H9 (cell line): ENCODE results near the gene ELOVL6. TPM values are rescaled to one million over a fixed set of nuclear protein-coding genes. Genes with fewer than 3 reads are reported as not detected.
A peak's percentile ranks its signal among the peaks of the same experiment; 100 is the strongest.

Experiments used
- DNase-seq: peaks from one replicate; pipeline ENCODE4 v3.0.0-alpha.2; 2017
- H2AFZ ChIP-seq: one replicate; pipeline ENCODE4 v1.6.1; 2013; ENCODE audit warnings: mild to moderate bottlenecking, low read length, control low read depth, moderate library complexity
- H2AK5ac ChIP-seq: 2 replicates; pipeline ENCODE4 v1.6.1; 2013; ENCODE audit warnings: low read length, control low read depth, mixed read lengths; ENCODE audit not compliant: insufficient read length
- H2BK120ac ChIP-seq: one replicate; pipeline ENCODE4 v1.6.1; 2013; ENCODE audit warnings: low read depth, mild to moderate bottlenecking, low read length, control low read depth, inconsistent platforms; ENCODE audit not compliant: poor library complexity, severe bottlenecking
- H2BK12ac ChIP-seq: 2 replicates; pipeline ENCODE4 v1.6.1; 2013; ENCODE audit warnings: low read length, control low read depth, mixed read lengths, low read depth; ENCODE audit not compliant: insufficient read length
- H2BK15ac ChIP-seq: 2 replicates; pipeline ENCODE4 v1.6.1; 2013; ENCODE audit warnings: low read depth, low read length, control low read depth
- H2BK20ac ChIP-seq: one replicate; pipeline ENCODE4 v1.6.1; 2013; ENCODE audit warnings: low read depth, mild to moderate bottlenecking, low read length, control low read depth, inconsistent platforms; ENCODE audit not compliant: poor library complexity, severe bottlenecking
- H2BK5ac ChIP-seq: 2 replicates; pipeline ENCODE4 v1.6.1; 2013; ENCODE audit warnings: low read length, control low read depth, mixed read lengths; ENCODE audit not compliant: insufficient read length
- H3K14ac ChIP-seq: 2 replicates; pipeline ENCODE4 v1.6.1; 2013; ENCODE audit warnings: low read length, control low read depth; ENCODE audit not compliant: insufficient read depth
- H3K18ac ChIP-seq: 2 replicates; pipeline ENCODE4 v1.6.1; 2013; ENCODE audit warnings: low read depth, mild to moderate bottlenecking, mixed read lengths, low read length, control low read depth; ENCODE audit not compliant: insufficient read length
- H3K23ac ChIP-seq: 2 replicates; pipeline ENCODE4 v1.6.1; 2013; ENCODE audit warnings: low read length, control low read depth, mixed read lengths, low read depth; ENCODE audit not compliant: insufficient read length
- H3K23me2 ChIP-seq: 2 replicates; pipeline ENCODE4 v1.6.1; 2013; ENCODE audit warnings: low read depth, mild to moderate bottlenecking, mixed read lengths, low read length, control low read depth; ENCODE audit not compliant: insufficient read length, poor library complexity, severe bottlenecking
- H3K27ac ChIP-seq: 2 replicates; pipeline ENCODE4 v1.5.1; 2013; ENCODE audit warnings: low read length, control low read depth, mixed read lengths, low read depth; ENCODE audit not compliant: insufficient read length
- H3K27me3 ChIP-seq: 2 replicates; pipeline ENCODE4 v1.6.1; 2013; ENCODE audit warnings: low read length, control low read depth, inconsistent platforms; ENCODE audit not compliant: insufficient read depth
- H3K4ac ChIP-seq: 2 replicates; pipeline ENCODE4 v1.6.1; 2013; ENCODE audit warnings: low read depth, mild to moderate bottlenecking, control low read depth, inconsistent platforms, low read length, moderate library complexity
- H3K4me1 ChIP-seq: 2 replicates; pipeline ENCODE4 v1.6.1; 2013; ENCODE audit warnings: low read length, control low read depth, inconsistent platforms; ENCODE audit not compliant: insufficient read depth
- H3K4me2 ChIP-seq: 2 replicates; pipeline ENCODE4 v1.6.1; 2013; ENCODE audit warnings: low read length, control low read depth, mixed read lengths; ENCODE audit not compliant: insufficient read length, insufficient read depth
- H3K56ac ChIP-seq: 2 replicates; pipeline ENCODE4 v1.6.1; 2013; ENCODE audit warnings: low read depth, mild to moderate bottlenecking, mixed read lengths, low read length, control low read depth; ENCODE audit not compliant: insufficient read length
- H3K79me1 ChIP-seq: 2 replicates; pipeline ENCODE4 v1.6.1; 2013; ENCODE audit warnings: low read depth, mild to moderate bottlenecking, moderate library complexity, low read length, control low read depth, inconsistent platforms; ENCODE audit not compliant: insufficient read depth, poor library complexity, severe bottlenecking
- H3K79me2 ChIP-seq: 2 replicates; pipeline ENCODE4 v1.6.1; 2013; ENCODE audit warnings: low read length, control low read depth, inconsistent platforms; ENCODE audit not compliant: insufficient read depth
- H3K9ac ChIP-seq: 2 replicates; pipeline ENCODE4 v1.6.1; 2013; ENCODE audit warnings: low read length, control low read depth, mixed read lengths; ENCODE audit not compliant: insufficient read length; ENCODE audit errors: extremely low read depth
- H3K9me3 ChIP-seq: one replicate; pipeline ENCODE4 v1.6.1; 2013; ENCODE audit warnings: low read depth, low read length, inconsistent platforms; ENCODE audit not compliant: control insufficient read depth
- H3T11ph ChIP-seq: one replicate; pipeline ENCODE4 v1.6.1; 2013; ENCODE audit warnings: mild to moderate bottlenecking, low read length, control low read depth, inconsistent platforms
- H4K20me1 ChIP-seq: one replicate; pipeline ENCODE4 v1.6.1; 2013; ENCODE audit not compliant: control insufficient read depth, insufficient read length, insufficient read depth
- H4K5ac ChIP-seq: 2 replicates; pipeline ENCODE4 v1.6.1; 2013; ENCODE audit warnings: low read depth, mild to moderate bottlenecking, mixed read lengths, low read length, control low read depth; ENCODE audit not compliant: insufficient read length
- H4K8ac ChIP-seq: replicated peaks from 2 replicates; pipeline ENCODE4 v1.6.1; 2013; ENCODE audit warnings: low read length, control low read depth, mixed read lengths, low read depth; ENCODE audit not compliant: insufficient read length
- H4K91ac ChIP-seq: 2 replicates; pipeline ENCODE4 v1.6.1; 2013; ENCODE audit warnings: low read depth, mild to moderate bottlenecking, moderate library complexity, mixed read lengths, low read length, control low read depth; ENCODE audit not compliant: insufficient read length
- H3K27ac Mint-ChIP-seq, 3 experiments: 2 replicates in 2 of 3; 3 replicates in 1 of 3; pipeline ENCODE4 v1.8.0; 2020 to 2021; ENCODE audit warnings: mixed read lengths in 3 of 3, mild to moderate bottlenecking in 1 of 3, moderate library complexity in 1 of 3
- H3K27me3 Mint-ChIP-seq: 2 replicates; pipeline ENCODE4 v1.8.0; 2021; ENCODE audit warnings: low read depth, mild to moderate bottlenecking, moderate library complexity, mixed read lengths
- H3K36me3 Mint-ChIP-seq, 3 experiments: 2 replicates in 2 of 3; 3 replicates in 1 of 3; pipeline ENCODE4 v1.8.0; 2020 to 2021; ENCODE audit warnings: low read depth in 3 of 3, mixed read lengths in 3 of 3; ENCODE audit not compliant: insufficient read depth in 1 of 3
- H3K4me1 Mint-ChIP-seq, 2 experiments: 2 replicates each; pipeline ENCODE4 v1.8.0; 2020; ENCODE audit warnings: mixed read lengths in 2 of 2
- H3K4me3 Mint-ChIP-seq, 2 experiments: 2 replicates in 1 of 2; 3 replicates in 1 of 2; pipeline ENCODE4 v1.8.0; 2020 to 2021; ENCODE audit warnings: mild to moderate bottlenecking in 2 of 2, mixed read lengths in 2 of 2, moderate library complexity in 1 of 2
- H3K9me3 Mint-ChIP-seq, 2 experiments: 2 replicates in 1 of 2; 3 replicates in 1 of 2; pipeline ENCODE4 v1.8.0; 2020; ENCODE audit warnings: mild to moderate bottlenecking in 2 of 2, mixed read lengths in 2 of 2, moderate library complexity in 1 of 2
- CTCF ChIP-seq: fragments of 200-600 bp; sonication (generic); conservative IDR thresholded peaks from 3 replicates; pipeline ENCODE4 v1.8.0; 2021; ENCODE audit warnings: antibody characterized with exemption, mild to moderate bottlenecking
- WGBS: extraction: QIAGEN DNeasy Blood & Tissue Kit; methylation state at CpG from one replicate; pipeline ENCODE4 v1.1.7; 2013; ENCODE audit warnings: missing lambda C conversion rate, low lambda C conversion rate, mixed read lengths; ENCODE audit not compliant: insufficient read length; ENCODE audit errors: extremely low coverage; 5-methylcytosine and 5-hydroxymethylcytosine counted together
- total RNA-seq: library from RNA; stranded (reverse); gene quantifications from 2 replicates; pipeline ENCODE4 v1.2.1, GENCODE V29; 2021

The ELOVL6 gene
- total RNA-seq, 1 experiment from 2014 or later = 64.6 TPM

GRCh38 chr4:110211007-110211769, 12.8 kb upstream of the ELOVL6 start:
- Histone ChIP-seq H4K5ac (no peak overlapping the region), H4K91ac (no peak overlapping the region), H3K79me1 (no peaks in the 10 kb centered on the region), H3K14ac (no peak overlapping the region), H3K27me3 (no peaks in the 10 kb centered on the region), H3K9me3 (no peaks in the 10 kb centered on the region), H3K56ac (no peak overlapping the region), H3K23me2 (no peaks in the 10 kb centered on the region), H4K20me1 (no peaks in the 10 kb centered on the region), H3T11ph (no peak overlapping the region), H2BK5ac (no peak overlapping the region), H3K4ac (no peak overlapping the region), H2BK120ac (no peak overlapping the region), H2BK20ac (no peak overlapping the region), H3K4me1 (no peaks in the 10 kb centered on the region), H3K23ac (no peak overlapping the region), H3K27ac (no peak overlapping the region), H3K79me2 (no peaks in the 10 kb centered on the region), H4K8ac (no peak overlapping the region), H2AFZ (no peak overlapping the region), H3K4me2 (no peak overlapping the region), H3K9ac (no peak overlapping the region), H3K18ac (no peak overlapping the region), H2BK12ac (no peak overlapping the region), H2BK15ac (no peak overlapping the region), H2AK5ac (no peak overlapping the region)
- peak; percentile 74 for TF ChIP-seq CTCF
- Mint-ChIP-seq H3K9me3 (no peaks in the 10 kb centered on the region; a peak in 1 of 5 replicates), H3K36me3 (no peaks in the 10 kb centered on the region; a peak in 1 of 7 replicates), H3K4me3 (no peak overlapping the region; a peak in 1 of 5 replicates), H3K4me1 (peaks cover 9 to 10% of the 10 kb centered on the region in 2 experiments), H3K27me3 (no peaks in the 10 kb centered on the region; the same call in 1 of the 2 replicates), H3K27ac (peak overlapping the region in 2 of 3 experiments; percentile 29 to 70; a peak in 2 of 7 replicates)
- WGBS = no CpG with 5 or more reads among the region's 13 CpGs
- DNase-seq = no peak
